Ovary (tissue), 9 donors: ENCODE results near the gene MBD6. TPM values are rescaled to one million over a fixed set of nuclear protein-coding genes. Genes with fewer than 3 reads are reported as not detected.
A peak's percentile ranks its signal among the peaks of the same experiment; 100 is the strongest.

Experiments used
- DNase-seq, 5 donors: peaks; one replicate each; pipeline ENCODE4 v3.0.0-alpha.2; 2019 to 2020
- H3K27ac ChIP-seq, 2 donors: fragments of 200-600 bp; one replicate each; pipeline versions ENCODE4 v1.5.1 to v1.8.0; 2019 to 2022
- H3K27me3 ChIP-seq: fragments of 200-600 bp; one replicate; pipeline ENCODE4 v1.8.0; 2022
- H3K36me3 ChIP-seq: fragments of 200-600 bp; sonication (generic); one replicate; pipeline ENCODE4 v1.5.1; 2019
- H3K4me1 ChIP-seq: one replicate; pipeline ENCODE4 v1.8.1; 2013; ENCODE audit warnings: mild to moderate bottlenecking, moderate library complexity; ENCODE audit not compliant: insufficient read depth
- H3K4me3 ChIP-seq: fragments of 200-600 bp; sonication (generic); one replicate; pipeline ENCODE4 v1.5.1; 2017
- H3K9me3 ChIP-seq, 2 donors: fragments of 200-600 bp in 1 of 2; sonication (generic) in 1 of 2; one replicate each; pipeline versions ENCODE4 v1.5.1 to v1.8.1; 2013 to 2019; ENCODE audit warnings: mild to moderate bottlenecking in 1 of 2, moderate library complexity in 1 of 2
- EP300 ChIP-seq: sonication (generic); formaldehyde crosslinking; IDR thresholded peaks from one replicate; pipeline ENCODE4 v1.6.1; 2017; ENCODE audit warnings: antibody characterized with exemption
- POLR2A ChIP-seq: fragments of 450-650 bp; IDR thresholded peaks from one replicate; pipeline ENCODE4 v1.6.1; 2017; ENCODE audit warnings: antibody characterized with exemption, mild to moderate bottlenecking, moderate library complexity
- WGBS, 3 donors: extraction: QIAGEN DNeasy Blood & Tissue Kit in 1 of 3; methylation state at CpG; one replicate each; pipeline versions ENCODE4 v1.1.5 to v1.1.7; 2013 to 2017; 5-methylcytosine and 5-hydroxymethylcytosine counted together
- intact Hi-C, 4 donors: fragments of 100-400 bp; cut with DNase I; formaldehyde crosslinking; loops; one replicate each; pipeline versions ENCODE4 v1.11.0 to v1.15.1; 2022 to 2023
- polyA plus RNA-seq, 2 donors: library from polyadenylated mRNA; stranded (reverse); fragments of 200-250 nt in 1 of 2; fragments of 350-450 nt in 1 of 2; fragmentation: Illumina TruSeq in 1 of 2; extraction: RNeasy Lipid Tissue Mini Kit (QIAGEN cat#74804) in 1 of 2; gene quantifications; one replicate each; pipeline ENCODE4 v1.2.3, GENCODE V29; 2013 to 2014
- total RNA-seq, 7 donors: library from RNA; depleted of rRNA in 2 of 7; stranded (reverse); fragments of >200 nt in 2 of 7; fragmentation: NEBNext Ultra II Directional in 3 of 7; extraction: Animal tissue kit (Norgen Biotek cat#: 25700) in 3 of 7; gene quantifications; one replicate each; pipeline versions ENCODE4 v1.1.0 to v1.2.4, GENCODE V29; 2016 to 2023
- TF ChIP-seq, protein P1 (sequence below), 3 donors: fragments of 450-650 bp in 2 of 3; fragments of 200-600 bp in 1 of 3; IDR thresholded peaks; one replicate each; pipeline versions ENCODE4 v1.5.1 to v1.8.0; 2016 to 2022; ENCODE audit warnings: antibody characterized with exemption in 3 of 3, mild to moderate bottlenecking in 1 of 3
- donor health status: DM: no; HTN: no; CAD: no; lungs with moderate emphysema.
- donor health status: DM: no; HTN: no; CAD: no.
- donor health status: Bipolar disorder and iron deficiency.
- donor health status: DM: yes; HTN: yes; CAD: no.
- donor health status: DM: no; HTN: no; CAD: no.
- donor health status: DM: yes; HTN: yes; CAD: no.

MBD6 gene
- total and polyA plus RNA-seq, 9 donors = 18.1 to 122 (median 73.8) TPM

DNA sequence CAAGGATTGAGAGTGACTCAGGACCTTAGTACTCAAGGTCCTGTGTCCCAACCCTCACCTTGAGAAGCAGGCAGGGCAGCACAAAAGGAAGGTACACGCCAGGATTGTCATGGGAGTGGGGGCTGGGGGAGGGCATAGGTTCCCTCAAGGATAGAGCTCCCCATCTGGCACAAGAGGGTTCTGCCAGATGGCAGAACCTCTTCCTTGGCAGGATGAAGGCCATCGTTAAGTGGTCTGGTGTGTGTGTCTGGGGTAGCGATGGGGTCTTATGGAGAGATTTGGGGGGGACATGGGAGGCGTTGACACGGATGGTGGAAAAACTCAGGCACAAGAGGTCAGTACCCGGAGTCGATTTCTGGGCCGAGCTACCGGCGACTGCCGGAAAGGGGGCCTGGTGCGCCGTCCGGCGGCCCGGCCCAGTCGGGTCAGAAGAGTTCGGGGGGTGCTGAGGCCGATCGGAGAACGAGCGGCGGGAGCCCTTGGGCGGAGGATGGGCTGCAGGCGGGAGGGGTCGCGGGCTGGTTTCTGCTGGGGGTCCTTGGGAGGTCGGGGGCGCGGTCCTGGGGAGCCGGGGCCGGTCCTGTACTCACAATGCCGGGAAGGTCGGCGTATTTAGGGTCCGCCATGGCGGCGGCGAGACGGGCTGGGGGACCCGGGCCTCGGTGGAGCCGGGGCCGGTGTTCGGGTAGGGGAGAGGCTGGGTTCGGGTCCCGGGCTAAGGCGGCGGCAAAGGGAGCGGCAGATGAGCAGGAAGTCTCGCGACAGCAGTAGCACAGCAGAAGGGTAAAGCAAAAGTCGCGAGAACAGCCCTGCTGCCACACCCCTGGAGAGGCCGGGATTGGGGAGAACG lies 24.0 kb downstream of the MBD6 start, which contains the start of gene DCTN2:
DCTN2 (minus strand) TSS at position 755 of the 850 bp plus-strand sequence; CDS start at position 626, 129 bp downstream.
- TF ChIP-seq POLR2A (peak; percentile 55), EP300 (no peak)
- DNase-seq = peak; percentile 94 to 97 (median 94)
- peaks cover 6% of the 10 kb centered on the region for H3K4me1 ChIP-seq
- no peaks in the 10 kb centered on the region for H3K27me3 ChIP-seq
- WGBS, 3 donors = 1 to 2% (median 1%) methylated on average over 45 to 56 of the region's 56 CpGs
- H3K36me3 ChIP-seq = no peaks in the 10 kb centered on the region
- H3K4me3 ChIP-seq = peak within 1 kb of the TSS; percentile 79
- H3K9me3 ChIP-seq = no peaks in the 10 kb centered on the region
- intact Hi-C loops = no loop called here
- H3K27ac ChIP-seq = peak within 1 kb of the TSS; percentile 23 to 54

DNA sequence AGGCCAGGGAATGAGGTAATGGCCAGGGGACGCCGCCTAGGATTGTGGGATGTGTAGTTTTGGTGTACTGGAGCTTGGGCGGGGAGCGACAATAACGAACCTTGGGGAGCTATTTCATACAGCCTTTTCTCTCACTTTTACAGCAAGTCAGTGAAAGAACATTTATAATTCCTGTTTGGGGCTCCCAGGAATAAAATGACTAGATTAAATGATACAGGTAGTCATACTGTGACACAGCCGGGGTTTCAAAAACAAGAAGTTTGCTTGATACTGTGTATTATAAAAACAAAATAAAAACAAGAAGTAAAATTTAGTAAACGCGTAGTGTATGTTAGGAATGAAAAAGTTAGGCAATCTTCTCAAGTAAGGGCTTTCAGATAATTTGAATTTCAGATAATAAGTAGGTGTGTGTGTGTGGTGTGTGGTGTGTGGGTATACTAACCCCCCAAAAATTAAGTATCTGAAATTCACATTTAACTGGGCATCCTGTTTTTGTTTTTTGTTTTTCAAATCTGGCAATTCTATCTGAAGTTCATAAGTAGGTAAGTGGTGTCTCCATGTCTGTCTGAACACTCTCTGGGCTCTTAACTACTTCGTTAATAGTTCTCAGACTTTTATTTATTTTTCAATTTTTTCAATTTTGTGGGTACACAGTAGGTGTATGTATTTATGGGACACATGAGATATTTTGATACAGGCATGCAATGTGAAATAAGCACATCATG lies 24.8 kb downstream of the MBD6 start:
- Histone ChIP-seq H3K4me3 (peak overlapping the region; percentile 79), H3K9me3 (no peaks in the 10 kb centered on the region), H3K4me1 (peaks cover 6% of the 10 kb centered on the region), H3K27me3 (no peaks in the 10 kb centered on the region), H3K36me3 (no peaks in the 10 kb centered on the region), H3K27ac (no peak overlapping the region)
- intact Hi-C loops = no loop called here
- WGBS, 3 donors = 19 to 21% (median 19%) methylated on average over 9 of the region's 9 CpGs
- TF ChIP-seq EP300 (no peak), POLR2A (no peak)
- TF ChIP-seq, protein P1, sequence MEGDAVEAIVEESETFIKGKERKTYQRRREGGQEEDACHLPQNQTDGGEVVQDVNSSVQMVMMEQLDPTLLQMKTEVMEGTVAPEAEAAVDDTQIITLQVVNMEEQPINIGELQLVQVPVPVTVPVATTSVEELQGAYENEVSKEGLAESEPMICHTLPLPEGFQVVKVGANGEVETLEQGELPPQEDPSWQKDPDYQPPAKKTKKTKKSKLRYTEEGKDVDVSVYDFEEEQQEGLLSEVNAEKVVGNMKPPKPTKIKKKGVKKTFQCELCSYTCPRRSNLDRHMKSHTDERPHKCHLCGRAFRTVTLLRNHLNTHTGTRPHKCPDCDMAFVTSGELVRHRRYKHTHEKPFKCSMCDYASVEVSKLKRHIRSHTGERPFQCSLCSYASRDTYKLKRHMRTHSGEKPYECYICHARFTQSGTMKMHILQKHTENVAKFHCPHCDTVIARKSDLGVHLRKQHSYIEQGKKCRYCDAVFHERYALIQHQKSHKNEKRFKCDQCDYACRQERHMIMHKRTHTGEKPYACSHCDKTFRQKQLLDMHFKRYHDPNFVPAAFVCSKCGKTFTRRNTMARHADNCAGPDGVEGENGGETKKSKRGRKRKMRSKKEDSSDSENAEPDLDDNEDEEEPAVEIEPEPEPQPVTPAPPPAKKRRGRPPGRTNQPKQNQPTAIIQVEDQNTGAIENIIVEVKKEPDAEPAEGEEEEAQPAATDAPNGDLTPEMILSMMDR (IDR thresholded peaks at IDR 0.05) = no peak
- DNase-seq = no peak

DNA sequence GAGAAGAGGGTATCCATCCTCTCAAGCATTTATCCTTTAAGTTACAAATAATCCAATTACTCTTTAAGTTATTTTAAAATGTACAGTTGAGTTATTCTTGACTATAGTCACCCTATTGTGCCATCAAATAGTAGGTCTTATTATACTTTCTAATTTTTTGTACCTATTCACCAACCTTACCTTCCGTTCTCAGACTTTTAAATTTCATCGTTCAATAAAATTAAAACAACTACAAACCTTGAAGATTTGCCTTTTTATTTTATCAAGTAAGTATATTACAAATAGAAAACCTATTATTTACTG lies 25.3 kb downstream of the MBD6 start:
- no peaks in the 10 kb centered on the region for H3K9me3 ChIP-seq
- no peak overlapping the region for H3K4me3 ChIP-seq
- 92 to 94% (median 94%) methylated on average over 2 of the region's 2 CpGs for WGBS, 3 donors
- no peak for DNase-seq
- no peak overlapping the region for H3K27ac ChIP-seq
- TF ChIP-seq, protein P1 (IDR thresholded peaks at IDR 0.05) = no peak
- TF ChIP-seq EP300 (no peak), POLR2A (no peak)
- no peaks in the 10 kb centered on the region for H3K27me3 ChIP-seq
- peaks cover 6% of the 10 kb centered on the region for H3K4me1 ChIP-seq
- H3K36me3 ChIP-seq = no peaks in the 10 kb centered on the region
- intact Hi-C loops = no loop called here

DNA sequence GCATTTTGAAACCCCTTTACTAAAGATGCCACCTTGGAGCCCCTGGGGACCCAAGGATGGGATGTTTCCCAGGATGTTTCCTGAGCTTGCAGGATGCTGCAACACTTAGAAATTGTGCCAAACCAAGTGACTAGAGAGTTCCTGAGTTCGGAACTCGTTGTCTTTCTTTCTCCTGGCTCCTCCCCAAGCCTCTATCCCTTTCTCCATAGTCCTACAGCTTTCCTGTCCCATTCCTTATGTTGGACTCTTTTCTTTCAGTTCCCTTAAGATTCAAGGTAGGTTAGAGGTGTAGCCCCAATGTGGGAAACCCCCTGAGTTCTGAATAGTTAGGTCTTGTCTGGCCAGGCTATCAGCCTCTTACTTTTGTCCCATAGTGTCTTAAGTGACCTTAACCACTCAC lies 25.9 kb downstream of the MBD6 start:
- Histone ChIP-seq H3K4me1 (peaks cover 6% of the 10 kb centered on the region), H3K36me3 (no peaks in the 10 kb centered on the region), H3K27ac (no peak overlapping the region), H3K4me3 (no peak overlapping the region), H3K9me3 (no peaks in the 10 kb centered on the region), H3K27me3 (no peaks in the 10 kb centered on the region)
- intact Hi-C loops = no loop called here
- DNase-seq = no peak
- WGBS, 3 donors = 38 to 40% (median 39%) methylated on average over 2 of the region's 2 CpGs
- TF ChIP-seq, protein P1 (IDR thresholded peaks at IDR 0.05) = no peak
- TF ChIP-seq EP300 (no peak), POLR2A (no peak)
